ENCODE measurements around the gene ROBO4. TPM values are rescaled to one million over a fixed set of nuclear protein-coding genes. Genes with fewer than 3 reads are reported as not detected.
A peak's percentile ranks its signal among the peaks of the same experiment; 100 is the strongest.

Gene ROBO4
- total and polyA plus RNA-seq, 2 of the 13 experiments (the other 11 are each of a cell fraction or from before 2014, with no cell fraction given), result 0.07 to 1.1 TPM

DNA sequence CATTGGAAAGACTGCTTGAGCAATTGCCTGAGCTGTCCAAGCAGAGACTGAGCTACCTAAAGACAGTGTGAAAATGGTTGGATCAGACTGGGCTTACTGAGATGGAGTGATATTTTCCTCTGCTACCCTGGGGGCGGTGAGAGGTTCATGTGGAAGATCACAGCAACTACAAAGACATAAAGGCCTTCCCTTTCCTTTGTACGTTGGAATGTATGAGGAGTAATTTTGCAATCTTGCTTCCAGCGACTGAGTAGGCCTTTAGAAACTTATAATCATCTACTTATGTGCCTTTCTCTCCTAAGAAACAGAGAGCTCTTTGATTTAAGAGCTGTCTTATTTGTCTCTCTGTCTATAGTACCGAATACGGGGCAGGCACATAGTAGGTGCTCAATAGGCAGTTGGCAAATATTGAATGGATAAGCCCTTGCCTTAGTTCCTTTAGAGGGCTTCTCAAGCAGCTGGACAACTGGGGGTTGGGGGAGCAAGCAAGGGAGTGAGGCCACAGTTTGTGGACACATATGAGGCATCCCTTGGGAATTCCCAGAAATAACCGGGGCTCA is 40.6 kb upstream of the ROBO4 start (continued):
- TF ChIP-seq, protein P1, sequence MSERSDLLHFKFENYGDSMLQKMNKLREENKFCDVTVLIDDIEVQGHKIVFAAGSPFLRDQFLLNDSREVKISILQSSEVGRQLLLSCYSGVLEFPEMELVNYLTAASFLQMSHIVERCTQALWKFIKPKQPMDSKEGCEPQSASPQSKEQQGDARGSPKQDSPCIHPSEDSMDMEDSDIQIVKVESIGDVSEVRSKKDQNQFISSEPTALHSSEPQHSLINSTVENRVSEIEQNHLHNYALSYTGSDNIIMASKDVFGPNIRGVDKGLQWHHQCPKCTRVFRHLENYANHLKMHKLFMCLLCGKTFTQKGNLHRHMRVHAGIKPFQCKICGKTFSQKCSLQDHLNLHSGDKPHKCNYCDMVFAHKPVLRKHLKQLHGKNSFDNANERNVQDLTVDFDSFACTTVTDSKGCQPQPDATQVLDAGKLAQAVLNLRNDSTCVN (CRISPR knock-in tag; IDR thresholded peaks at IDR 0.05; ENCODE audit: borderline replicate concordance), result no peak
- TF ChIP-seq SRY (CRISPR knock-in tag; IDR thresholded peaks at IDR 0.05) (no peak), SOX13 (IDR thresholded peaks at IDR 0.05) (no peak), SOX13 (CRISPR knock-in tag; conservative IDR thresholded peaks at IDR 0.05 in 1 of 2, IDR thresholded peaks at IDR 0.05 in 1 of 2) (peak in 1 of 2 experiments; percentile 69; a peak in 2 of 4 replicates), ZNF136 (CRISPR knock-in tag; IDR thresholded peaks at IDR 0.05; ENCODE audit: low read depth) (no peak), ZNF674 (CRISPR knock-in tag; IDR thresholded peaks at IDR 0.05; ENCODE audit: low read depth) (no peak), PRMT3 (CRISPR knock-in tag; IDR thresholded peaks at IDR 0.05; ENCODE audit: borderline replicate concordance, low read depth) (no peak), HDAC2 (CRISPR knock-in tag; IDR thresholded peaks at IDR 0.05) (no peak), CENPT (CRISPR knock-in tag; IDR thresholded peaks at IDR 0.05; ENCODE audit: low read depth) (no peak), STAT5B (CRISPR knock-in tag; IDR thresholded peaks at IDR 0.05) (no peak), ZNF124 (CRISPR knock-in tag; IDR thresholded peaks at IDR 0.05) (no peak), NR2F2 (IDR thresholded peaks at IDR 0.05; ENCODE audit: borderline replicate concordance, low read depth) (0 out of 2 replicates have a peak, but pooled peaks have one; percentile 42), ZNF263 (CRISPR knock-in tag; IDR thresholded peaks at IDR 0.05) (no peak), GATAD2A (CRISPR knock-in tag; IDR thresholded peaks at IDR 0.05) (peak; percentile 55; the same call in 1 of the 2 replicates), ZFX (CRISPR knock-in tag; IDR thresholded peaks at IDR 0.05; ENCODE audit: low read depth) (peak; percentile 49), KAT8 (CRISPR knock-in tag; IDR thresholded peaks at IDR 0.05) (0 out of 2 replicates have a peak, but pooled peaks have one; percentile 14)
- TF ChIP-seq, protein P2, sequence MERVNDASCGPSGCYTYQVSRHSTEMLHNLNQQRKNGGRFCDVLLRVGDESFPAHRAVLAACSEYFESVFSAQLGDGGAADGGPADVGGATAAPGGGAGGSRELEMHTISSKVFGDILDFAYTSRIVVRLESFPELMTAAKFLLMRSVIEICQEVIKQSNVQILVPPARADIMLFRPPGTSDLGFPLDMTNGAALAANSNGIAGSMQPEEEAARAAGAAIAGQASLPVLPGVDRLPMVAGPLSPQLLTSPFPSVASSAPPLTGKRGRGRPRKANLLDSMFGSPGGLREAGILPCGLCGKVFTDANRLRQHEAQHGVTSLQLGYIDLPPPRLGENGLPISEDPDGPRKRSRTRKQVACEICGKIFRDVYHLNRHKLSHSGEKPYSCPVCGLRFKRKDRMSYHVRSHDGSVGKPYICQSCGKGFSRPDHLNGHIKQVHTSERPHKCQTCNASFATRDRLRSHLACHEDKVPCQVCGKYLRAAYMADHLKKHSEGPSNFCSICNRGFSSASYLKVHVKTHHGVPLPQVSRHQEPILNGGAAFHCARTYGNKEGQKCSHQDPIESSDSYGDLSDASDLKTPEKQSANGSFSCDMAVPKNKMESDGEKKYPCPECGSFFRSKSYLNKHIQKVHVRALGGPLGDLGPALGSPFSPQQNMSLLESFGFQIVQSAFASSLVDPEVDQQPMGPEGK (CRISPR knock-in tag; IDR thresholded peaks at IDR 0.05), result peak; percentile 36; the same call in 1 of the 2 replicates
- TF ChIP-seq, protein P3, sequence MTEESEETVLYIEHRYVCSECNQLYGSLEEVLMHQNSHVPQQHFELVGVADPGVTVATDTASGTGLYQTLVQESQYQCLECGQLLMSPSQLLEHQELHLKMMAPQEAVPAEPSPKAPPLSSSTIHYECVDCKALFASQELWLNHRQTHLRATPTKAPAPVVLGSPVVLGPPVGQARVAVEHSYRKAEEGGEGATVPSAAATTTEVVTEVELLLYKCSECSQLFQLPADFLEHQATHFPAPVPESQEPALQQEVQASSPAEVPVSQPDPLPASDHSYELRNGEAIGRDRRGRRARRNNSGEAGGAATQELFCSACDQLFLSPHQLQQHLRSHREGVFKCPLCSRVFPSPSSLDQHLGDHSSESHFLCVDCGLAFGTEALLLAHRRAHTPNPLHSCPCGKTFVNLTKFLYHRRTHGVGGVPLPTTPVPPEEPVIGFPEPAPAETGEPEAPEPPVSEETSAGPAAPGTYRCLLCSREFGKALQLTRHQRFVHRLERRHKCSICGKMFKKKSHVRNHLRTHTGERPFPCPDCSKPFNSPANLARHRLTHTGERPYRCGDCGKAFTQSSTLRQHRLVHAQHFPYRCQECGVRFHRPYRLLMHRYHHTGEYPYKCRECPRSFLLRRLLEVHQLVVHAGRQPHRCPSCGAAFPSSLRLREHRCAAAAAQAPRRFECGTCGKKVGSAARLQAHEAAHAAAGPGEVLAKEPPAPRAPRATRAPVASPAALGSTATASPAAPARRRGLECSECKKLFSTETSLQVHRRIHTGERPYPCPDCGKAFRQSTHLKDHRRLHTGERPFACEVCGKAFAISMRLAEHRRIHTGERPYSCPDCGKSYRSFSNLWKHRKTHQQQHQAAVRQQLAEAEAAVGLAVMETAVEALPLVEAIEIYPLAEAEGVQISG (CRISPR knock-in tag; IDR thresholded peaks at IDR 0.05), result no peak
- TF ChIP-seq, protein P4, sequence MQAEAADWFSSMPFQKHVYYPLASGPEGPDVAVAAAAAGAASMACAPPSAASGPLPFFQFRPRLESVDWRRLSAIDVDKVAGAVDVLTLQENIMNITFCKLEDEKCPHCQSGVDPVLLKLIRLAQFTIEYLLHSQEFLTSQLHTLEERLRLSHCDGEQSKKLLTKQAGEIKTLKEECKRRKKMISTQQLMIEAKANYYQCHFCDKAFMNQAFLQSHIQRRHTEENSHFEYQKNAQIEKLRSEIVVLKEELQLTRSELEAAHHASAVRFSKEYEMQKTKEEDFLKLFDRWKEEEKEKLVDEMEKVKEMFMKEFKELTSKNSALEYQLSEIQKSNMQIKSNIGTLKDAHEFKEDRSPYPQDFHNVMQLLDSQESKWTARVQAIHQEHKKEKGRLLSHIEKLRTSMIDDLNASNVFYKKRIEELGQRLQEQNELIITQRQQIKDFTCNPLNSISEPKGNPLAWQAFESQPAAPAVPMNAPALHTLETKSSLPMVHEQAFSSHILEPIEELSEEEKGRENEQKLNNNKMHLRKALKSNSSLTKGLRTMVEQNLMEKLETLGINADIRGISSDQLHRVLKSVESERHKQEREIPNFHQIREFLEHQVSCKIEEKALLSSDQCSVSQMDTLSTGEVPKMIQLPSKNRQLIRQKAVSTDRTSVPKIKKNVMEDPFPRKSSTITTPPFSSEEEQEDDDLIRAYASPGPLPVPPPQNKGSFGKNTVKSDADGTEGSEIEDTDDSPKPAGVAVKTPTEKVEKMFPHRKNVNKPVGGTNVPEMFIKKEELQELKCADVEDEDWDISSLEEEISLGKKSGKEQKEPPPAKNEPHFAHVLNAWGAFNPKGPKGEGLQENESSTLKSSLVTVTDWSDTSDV (CRISPR knock-in tag; IDR thresholded peaks at IDR 0.05), result no peak
- TF ChIP-seq, protein P5, sequence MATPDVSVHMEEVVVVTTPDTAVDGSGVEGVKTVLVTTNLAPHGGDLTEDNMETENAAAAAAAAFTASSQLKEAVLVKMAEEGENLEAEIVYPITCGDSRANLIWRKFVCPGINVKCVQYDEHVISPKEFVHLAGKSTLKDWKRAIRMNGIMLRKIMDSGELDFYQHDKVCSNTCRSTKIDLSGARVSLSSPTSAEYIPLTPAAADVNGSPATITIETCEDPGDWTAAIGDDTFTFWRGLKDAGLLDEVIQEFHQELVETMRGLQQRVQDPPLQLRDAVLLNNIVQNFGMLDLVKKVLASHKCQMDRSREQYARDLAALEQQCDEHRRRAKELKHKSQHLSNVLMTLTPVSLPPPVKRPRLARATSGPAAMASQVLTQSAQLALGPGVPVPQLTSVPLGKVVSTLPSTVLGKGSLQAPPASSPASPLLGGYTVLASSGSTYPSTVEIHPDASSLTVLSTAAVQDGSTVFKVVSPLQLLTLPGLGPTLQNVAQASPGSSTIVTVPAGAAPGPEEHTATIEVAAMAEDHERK (CRISPR knock-in tag; IDR thresholded peaks at IDR 0.05; ENCODE audit: low read depth), result no peak

Data from HepG2 (cell line).